Stimulated activated CD8-positive, alpha-beta memory T cell treated with anti-CD3 and anti-CD28 coated beads, Interleukin-4, amount 100 ng/mL, for 24 hours (primary cell): Measurements from ENCODE around the gene TMPRSS11F.

Experiments used
- DNase-seq: peaks from one replicate; pipeline ENCODE4 v3.0.0-alpha.2; 2020; ENCODE audit warnings: low read depth

TMPRSS11F gene

DNA sequence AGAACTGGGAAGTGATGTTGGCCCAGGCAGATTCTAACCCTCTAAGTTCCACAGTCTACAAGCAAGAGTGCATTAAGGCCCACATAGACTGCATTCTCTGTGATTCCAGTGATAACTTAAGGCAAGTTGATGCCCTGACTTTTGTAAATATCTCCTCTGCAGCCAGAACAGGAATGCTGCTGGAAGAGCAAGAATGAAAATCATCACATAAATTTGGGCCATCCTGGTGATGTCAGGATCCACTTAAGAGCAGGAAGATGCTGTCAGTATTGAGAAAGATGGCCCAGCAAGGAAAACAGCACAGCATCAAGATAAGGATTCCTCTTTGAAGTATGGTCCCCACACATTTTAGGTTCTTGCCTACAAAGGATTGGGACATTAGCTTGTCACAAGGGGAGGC, 52.4 kb downstream of the TMPRSS11F start:
- DNase-seq: no peak

DNA sequence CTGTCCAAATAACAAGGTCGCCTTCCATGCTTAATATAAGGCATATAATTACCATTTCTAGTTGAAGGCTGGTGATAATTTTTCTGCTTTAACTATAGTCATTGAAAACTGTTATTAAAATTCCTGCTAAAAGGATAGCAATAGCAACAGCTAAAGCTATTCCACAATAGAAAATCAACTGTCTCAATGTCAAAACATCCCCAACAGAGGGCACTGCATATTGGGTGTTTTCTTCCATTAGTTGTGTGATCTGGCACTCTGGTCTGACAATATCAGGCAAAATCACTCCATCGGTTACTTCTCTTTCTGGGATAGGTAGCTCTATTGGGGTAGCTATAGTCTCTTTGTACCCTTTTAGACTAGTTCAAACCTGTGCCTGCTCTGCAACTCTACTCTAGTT, 53.5 kb downstream of the TMPRSS11F start:
- DNase-seq: no peak

DNA sequence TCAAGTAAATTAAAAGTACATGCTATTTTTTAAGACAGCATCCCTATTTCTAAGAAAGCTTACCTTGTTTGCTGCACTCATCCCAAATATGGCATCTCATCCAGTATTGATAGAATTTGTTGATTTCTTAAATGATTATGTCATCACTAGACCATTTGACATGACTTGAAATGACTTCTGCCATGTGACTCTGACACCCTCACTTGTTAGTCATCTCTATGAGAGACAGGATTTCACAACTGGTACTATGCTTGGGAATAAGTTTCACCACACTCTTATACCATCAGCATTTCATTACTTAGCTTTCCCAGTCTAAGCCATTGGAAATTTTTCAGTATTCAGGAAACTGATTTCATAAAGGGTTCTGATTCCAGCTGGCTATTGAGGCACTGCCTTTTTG, 55.3 kb downstream of the TMPRSS11F start:
- no peak for DNase-seq

DNA sequence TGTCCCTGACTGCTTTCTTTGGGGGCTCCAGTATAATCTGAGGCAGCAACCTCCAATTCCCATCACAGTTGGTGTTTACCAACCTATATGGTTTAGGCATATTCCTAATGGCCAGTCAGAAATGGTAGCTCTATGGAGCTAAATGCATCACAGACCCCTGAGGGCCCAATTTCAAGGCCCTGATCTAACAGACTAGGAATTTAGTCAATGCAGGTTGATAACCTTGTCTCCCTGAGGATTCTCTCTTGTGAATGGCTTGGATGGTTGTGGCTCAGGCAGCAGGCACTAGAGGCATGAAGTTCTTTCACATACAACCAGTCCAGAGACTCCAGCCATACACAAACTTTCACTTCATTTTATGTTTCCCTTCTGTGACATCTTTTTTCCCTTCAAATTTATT, 59.4 kb downstream of the TMPRSS11F start:
- DNase-seq: no peak

DNA sequence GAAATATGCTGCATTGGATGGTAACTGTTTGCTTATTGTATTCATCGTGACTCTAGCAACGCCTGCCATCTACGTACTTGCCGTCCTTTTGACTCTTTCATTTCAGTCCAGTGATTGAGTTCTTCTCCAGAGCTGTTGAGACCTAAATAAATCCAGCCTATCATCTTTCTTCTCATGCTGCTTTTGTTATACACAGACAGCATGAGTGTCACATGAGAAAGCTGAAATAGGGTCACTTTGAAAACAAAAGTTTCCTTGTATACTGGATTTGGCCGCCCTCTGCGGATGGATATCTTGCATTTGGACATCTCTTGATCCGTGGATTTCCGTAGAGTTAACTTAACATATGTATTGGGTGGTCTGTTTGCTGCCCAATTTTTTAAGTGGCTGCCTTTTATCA, 67.2 kb downstream of the TMPRSS11F start:
- no peak for DNase-seq

DNA sequence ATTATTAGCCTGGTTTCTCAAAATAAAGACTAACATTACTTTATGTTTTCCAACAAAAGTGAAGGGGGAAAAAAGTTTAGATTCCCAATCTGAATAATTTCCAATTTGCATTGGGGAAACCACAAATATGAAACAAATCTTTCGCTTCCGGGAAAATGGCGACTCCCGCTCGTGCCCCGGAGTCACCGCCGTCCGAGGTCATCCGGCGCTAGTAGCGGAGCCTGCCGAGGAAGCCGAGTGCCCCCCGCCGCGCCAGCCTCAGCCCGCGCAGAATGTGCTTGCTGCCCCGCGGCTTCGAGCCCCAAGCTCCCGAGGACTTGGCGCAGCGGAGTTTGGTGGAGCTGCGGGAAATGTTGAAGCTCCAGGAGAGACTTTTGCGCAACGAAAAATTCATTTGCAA, 91.4 kb downstream of the TMPRSS11F start:
- no peak for DNase-seq

DNA sequence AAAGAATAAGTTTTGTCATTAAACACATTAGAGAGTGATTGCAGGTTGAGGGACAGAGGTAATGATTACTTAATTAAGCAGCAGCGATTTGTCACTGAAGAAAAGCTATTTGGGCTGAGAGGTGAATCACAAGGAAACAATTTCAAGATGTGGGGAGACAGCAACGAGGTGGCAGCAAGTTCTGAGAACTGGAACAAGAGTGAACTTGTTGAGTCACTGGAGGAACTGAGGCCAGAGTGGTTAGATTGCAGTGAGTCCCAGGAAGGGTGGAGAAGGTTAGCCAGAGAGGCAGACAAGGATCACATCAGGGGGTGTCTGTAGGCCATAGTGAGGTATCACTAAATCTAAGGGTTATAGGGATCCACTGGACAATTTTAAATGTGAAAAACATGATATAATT, 108.5 kb downstream of the TMPRSS11F start:
- DNase-seq: no peak

DNA sequence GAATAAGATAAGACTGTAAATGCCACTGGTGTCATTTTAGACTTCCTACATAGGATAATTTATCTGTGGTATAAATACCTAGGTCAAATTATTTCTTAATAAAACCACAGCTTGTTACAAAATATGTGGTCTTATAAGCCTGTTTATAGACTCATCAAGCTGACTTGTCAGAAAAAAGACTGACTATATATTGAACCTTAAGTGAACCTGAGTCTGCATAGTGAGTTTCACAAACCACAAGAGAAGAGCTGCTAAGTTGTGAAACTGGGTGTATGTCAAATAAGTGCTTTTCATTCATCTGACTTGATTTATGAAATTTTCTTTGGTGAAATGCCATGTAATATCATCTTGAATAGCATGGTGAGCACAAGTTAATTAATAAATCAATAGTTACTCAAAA, 118.0 kb downstream of the TMPRSS11F start:
- no peak for DNase-seq
